ENCODE data around the gene SYNE4. TPM values are rescaled to one million over a fixed set of nuclear protein-coding genes. Genes with fewer than 3 reads are reported as not detected.

SYNE4 gene
- total and polyA plus RNA-seq, 2 of the 13 experiments (the other 11 are each of a cell fraction or from before 2014, with no cell fraction given): 13.7 to 23.0 TPM

GRCh38 chr19:36051637-36052036 is 43.0 kb upstream of the SYNE4 start (continued):
- no peak for TF ChIP-seq ZNF660 (CRISPR knock-in tag; IDR thresholded peaks at IDR 0.05; ENCODE audit: borderline replicate concordance, low read depth)
- TF ChIP-seq KLF13 (CRISPR knock-in tag; IDR thresholded peaks at IDR 0.05): no peak
- TF ChIP-seq, protein P1, sequence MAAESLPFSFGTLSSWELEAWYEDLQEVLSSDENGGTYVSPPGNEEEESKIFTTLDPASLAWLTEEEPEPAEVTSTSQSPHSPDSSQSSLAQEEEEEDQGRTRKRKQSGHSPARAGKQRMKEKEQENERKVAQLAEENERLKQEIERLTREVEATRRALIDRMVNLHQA (CRISPR knock-in tag; IDR thresholded peaks at IDR 0.05): no peak
- TF ChIP-seq PLSCR1 (CRISPR knock-in tag; IDR thresholded peaks at IDR 0.05; ENCODE audit: borderline replicate concordance): no peak
- TF ChIP-seq, protein P2, sequence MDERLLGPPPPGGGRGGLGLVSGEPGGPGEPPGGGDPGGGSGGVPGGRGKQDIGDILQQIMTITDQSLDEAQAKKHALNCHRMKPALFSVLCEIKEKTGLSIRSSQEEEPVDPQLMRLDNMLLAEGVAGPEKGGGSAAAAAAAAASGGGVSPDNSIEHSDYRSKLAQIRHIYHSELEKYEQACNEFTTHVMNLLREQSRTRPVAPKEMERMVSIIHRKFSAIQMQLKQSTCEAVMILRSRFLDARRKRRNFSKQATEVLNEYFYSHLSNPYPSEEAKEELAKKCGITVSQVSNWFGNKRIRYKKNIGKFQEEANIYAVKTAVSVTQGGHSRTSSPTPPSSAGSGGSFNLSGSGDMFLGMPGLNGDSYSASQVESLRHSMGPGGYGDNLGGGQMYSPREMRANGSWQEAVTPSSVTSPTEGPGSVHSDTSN (CRISPR knock-in tag; IDR thresholded peaks at IDR 0.05): peak; percentile 79
- TF ChIP-seq MXD4 (CRISPR knock-in tag; IDR thresholded peaks at IDR 0.05): no peak
- no peak for TF ChIP-seq RORA (CRISPR knock-in tag; IDR thresholded peaks at IDR 0.05)
- TF ChIP-seq ZHX2 (IDR thresholded peaks at IDR 0.05; ENCODE audit: low read depth): no peak
- TF ChIP-seq ZHX2 (CRISPR knock-in tag; IDR thresholded peaks at IDR 0.05; ENCODE audit: borderline replicate concordance): no peak
- peak; percentile 71 for TF ChIP-seq SP2 (CRISPR knock-in tag; IDR thresholded peaks at IDR 0.05)
- TF ChIP-seq, protein P3, sequence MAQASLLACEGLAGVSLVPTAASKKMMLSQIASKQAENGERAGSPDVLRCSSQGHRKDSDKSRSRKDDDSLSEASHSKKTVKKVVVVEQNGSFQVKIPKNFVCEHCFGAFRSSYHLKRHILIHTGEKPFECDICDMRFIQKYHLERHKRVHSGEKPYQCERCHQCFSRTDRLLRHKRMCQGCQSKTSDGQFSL (CRISPR knock-in tag; IDR thresholded peaks at IDR 0.05): no peak
- no peak for TF ChIP-seq ETV6 (CRISPR knock-in tag; conservative IDR thresholded peaks at IDR 0.05)
- no peak for TF ChIP-seq U2AF2 (IDR thresholded peaks at IDR 0.05; ENCODE audit: low read depth, low read length)
- TF ChIP-seq RBAK (CRISPR knock-in tag; IDR thresholded peaks at IDR 0.05): no peak
- no peak for TF ChIP-seq MIER2 (CRISPR knock-in tag; IDR thresholded peaks at IDR 0.05)
- TF ChIP-seq ZNF614 (CRISPR knock-in tag; IDR thresholded peaks at IDR 0.05; ENCODE audit: borderline replicate concordance): no peak
- TF ChIP-seq ZNF549 (CRISPR knock-in tag; IDR thresholded peaks at IDR 0.05): no peak
- no peak for TF ChIP-seq ZNF883 (CRISPR knock-in tag; IDR thresholded peaks at IDR 0.05; ENCODE audit: not compliant biosample characterization)
- TF ChIP-seq NFYC (CRISPR knock-in tag; IDR thresholded peaks at IDR 0.05): peak; percentile 60
- TF ChIP-seq NFYB (CRISPR knock-in tag; IDR thresholded peaks at IDR 0.05): peak; percentile 59
- TF ChIP-seq MYC (CRISPR knock-in tag; IDR thresholded peaks at IDR 0.05; ENCODE audit: borderline replicate concordance): no peak
- TF ChIP-seq, protein P4, sequence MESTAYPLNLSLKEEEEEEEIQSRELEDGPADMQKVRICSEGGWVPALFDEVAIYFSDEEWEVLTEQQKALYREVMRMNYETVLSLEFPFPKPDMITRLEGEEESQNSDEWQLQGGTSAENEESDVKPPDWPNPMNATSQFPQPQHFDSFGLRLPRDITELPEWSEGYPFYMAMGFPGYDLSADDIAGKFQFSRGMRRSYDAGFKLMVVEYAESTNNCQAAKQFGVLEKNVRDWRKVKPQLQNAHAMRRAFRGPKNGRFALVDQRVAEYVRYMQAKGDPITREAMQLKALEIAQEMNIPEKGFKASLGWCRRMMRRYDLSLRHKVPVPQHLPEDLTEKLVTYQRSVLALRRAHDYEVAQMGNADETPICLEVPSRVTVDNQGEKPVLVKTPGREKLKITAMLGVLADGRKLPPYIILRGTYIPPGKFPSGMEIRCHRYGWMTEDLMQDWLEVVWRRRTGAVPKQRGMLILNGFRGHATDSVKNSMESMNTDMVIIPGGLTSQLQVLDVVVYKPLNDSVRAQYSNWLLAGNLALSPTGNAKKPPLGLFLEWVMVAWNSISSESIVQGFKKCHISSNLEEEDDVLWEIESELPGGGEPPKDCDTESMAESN (CRISPR knock-in tag; conservative IDR thresholded peaks at IDR 0.05): no peak

Data from HepG2 (cell line).